Medulla oblongata (tissue), 1 donor: ENCODE measurements around the gene TMEM175.
"Not testable (repeated sequence)": the region's sequence is repeated elsewhere in the genome, so short reads cannot be mapped to it uniquely, and the experiment has no call there.

Source experiments
- DNase-seq: peaks from one replicate; pipeline ENCODE4 v3.0.0-alpha.2; 2015; ENCODE audit errors: extremely low spot score

The TMEM175 gene

DNA sequence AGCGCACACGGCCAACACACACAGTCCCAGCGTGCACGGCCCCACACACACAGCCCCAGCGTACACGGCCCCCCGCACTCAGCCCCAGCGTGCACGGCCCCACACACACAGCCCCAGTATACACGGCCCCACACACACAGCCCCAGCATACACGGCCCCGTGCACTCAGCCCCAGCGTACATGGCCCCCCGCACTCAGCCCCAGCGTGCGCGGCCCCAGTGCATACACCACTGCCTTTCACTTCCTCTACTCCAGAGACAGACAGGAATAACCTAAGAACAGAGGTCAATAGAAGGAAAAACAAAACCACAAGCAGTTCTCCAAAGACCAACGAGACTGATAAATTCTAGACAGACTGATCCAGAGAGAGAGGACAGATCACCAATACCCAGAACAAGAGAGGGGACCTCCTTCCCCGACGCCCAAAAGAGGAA lies 17.2 kb upstream of the TMEM175 start:
- peak; percentile 61 for DNase-seq

DNA sequence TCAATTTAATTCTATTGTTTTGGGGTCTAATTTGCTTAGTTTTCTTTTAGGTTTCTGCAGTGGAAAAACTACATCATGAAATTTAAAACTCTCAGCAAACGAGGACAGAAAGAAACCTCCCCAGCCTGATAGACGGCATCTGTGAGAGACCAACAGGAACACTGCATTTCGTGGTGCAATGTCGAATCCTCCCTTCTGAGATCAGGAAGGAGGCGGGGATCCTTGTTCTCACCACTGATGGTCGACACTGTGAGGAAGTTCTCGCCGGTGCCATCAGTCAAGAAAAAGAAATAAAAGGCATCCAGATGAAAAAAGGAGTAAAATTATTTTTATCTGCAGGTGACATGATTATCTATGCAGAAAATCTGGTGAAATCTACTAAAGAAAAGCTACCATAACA lies 16.7 kb upstream of the TMEM175 start:
- DNase-seq, result peak; percentile 49

DNA sequence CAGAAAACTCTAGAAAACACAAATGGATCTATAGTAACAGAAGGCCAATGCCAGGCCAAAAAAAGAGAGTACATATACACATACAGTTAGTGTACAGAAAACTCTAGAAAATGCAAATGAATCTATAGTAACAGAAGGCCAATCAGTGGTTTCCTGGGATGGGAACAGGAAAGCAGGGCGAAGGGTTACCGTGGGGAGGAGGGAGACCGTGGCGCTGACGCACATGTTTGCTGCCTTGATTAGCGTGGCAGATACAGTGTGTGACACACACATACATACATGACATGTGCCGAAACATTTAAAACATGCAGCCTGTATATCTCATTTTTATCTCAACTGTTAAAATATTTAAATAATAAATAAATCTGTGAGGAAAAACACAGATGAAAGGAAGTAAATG lies 14.8 kb upstream of the TMEM175 start:
- no peak for DNase-seq

DNA sequence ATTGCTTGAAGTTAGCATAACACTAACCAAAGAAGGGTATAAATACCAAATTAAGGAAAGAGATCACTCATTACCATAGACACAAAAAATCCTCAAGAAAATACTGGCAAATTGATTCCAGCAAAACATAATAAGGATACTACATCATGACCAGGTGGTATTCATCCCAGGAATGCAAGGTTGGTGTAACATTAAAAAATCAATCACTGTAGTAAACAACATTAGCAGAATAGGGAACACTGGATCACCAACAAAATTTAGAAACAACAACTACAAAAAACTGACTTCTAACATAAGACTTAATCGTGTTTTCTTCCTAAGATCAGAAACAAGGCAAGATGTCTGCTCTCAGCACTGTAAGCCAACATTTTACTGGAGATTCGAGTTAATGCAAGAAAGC lies 14.3 kb upstream of the TMEM175 start:
- DNase-seq, result no peak

DNA sequence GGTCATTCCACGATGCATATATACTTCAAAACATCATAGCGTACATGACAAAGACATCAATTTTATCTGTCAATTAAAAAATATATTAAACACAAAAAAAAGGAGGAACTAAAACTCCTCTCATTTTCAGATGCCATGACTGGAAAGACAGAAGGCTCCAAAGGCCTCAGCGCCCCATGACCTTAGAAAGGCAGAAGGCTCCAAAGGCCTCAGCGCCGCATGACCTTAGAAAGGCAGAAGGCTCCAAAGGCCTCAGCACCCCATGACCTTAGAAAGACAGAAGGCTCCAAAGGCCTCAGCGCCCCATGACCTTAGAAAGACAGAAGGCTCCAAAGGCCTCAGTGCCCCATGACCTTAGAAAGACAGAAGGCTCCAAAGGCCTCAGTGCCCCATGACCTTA lies 13.7 kb upstream of the TMEM175 start:
- not testable (repeated sequence) for DNase-seq

DNA sequence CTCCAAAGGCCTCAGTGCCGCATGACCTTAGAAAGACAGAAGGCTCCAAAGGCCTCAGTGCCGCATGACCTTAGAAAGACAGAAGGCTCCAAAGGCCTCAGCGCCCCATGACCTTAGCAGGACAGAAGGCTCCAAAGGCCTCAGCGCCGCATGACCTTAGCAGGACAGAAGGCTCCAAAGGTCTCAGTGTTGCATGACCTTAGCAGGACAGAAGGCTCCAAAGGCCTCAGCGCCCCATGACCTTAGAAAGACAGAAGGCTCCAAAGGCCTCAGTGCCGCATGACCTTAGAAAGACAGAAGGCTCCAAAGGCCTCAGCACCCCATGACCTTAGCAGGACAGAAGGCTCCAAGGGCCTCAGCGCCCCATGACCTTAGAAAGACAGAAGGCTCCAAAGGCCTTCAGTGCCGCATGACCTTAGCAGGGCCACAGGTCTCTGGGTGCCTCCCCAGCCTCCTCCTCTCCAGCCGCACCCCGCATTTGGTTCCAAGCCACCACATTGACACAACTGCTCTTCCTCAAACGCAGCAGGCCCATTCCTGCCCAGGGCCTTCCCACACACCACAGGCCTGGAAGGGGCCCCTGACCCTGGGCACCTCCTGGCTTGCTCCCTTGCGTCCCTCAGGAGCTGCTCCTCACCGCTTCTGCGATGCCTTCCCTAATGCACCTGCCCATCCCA lies 13.1 kb upstream of the TMEM175 start:
- DNase-seq, result not testable (repeated sequence)

DNA sequence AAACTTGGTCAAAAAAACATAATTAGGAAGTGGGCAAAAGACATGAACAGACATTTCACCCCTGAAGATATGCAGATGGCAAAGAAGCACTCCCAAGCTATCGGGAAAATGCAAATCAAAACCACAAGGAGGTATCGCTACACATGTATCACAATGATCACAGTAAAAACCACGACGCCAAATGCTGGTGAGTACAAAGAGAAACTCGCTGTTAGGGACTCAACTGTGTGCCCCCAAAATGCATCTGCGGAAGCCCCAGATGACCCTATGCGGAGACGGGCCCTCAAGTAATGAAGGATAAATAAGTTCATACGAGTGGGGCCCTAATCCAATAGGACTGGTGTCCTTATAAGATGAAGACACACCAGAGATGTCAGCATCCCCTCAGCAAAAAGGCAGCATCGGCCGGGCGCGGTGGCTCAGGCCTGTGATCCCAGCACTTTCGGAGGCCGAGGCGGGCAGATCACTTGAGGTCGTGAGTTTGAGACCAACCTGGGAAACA lies 10.4 kb upstream of the TMEM175 start:
- no peak for DNase-seq

DNA sequence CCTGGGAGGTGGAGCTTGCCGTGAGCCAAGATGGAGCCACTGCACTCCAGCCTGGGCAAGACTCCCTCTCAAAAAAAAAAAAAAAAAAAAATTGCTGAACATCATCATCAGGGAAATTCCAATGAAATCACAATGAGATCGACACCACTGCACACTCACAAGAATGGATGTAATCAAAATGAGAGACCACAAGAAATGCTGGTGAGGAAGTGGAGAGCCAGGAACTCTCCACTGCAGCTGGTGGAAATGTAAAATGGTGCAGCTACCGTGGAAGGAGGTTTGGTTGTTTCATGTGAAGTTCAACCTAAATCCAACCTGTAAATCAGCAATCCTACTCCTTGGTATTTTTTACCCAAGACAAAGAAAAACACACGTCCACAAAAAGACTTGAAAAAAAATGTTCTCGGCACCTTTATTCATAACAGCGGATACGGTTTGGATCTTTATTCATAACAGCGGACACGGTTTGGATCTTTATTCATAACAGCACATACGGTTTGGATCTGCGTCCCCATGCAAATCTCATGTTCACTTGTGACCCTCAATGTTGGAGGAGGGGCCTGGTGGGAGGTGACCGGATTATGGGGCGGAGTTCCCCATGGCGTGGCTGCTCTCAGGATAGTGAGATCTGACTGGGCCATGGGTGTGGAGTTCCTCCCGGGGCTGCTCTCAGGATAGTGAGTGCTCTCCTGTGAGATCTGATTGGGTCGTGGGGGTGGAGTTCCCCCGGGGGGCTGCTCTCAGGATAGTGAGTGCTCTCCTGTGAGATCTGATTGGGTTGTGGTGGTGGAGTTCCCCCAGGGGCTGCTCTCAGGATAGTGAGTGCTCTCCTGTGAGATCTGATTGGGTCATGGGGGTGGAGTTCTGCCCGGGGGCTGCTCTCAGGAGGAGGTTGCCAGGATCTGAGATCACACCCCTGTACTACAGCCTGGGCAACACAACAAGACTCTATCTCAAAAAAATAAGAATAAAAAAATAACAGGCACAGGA lies 7.9 kb upstream of the TMEM175 start:
- DNase-seq, result no peak

DNA sequence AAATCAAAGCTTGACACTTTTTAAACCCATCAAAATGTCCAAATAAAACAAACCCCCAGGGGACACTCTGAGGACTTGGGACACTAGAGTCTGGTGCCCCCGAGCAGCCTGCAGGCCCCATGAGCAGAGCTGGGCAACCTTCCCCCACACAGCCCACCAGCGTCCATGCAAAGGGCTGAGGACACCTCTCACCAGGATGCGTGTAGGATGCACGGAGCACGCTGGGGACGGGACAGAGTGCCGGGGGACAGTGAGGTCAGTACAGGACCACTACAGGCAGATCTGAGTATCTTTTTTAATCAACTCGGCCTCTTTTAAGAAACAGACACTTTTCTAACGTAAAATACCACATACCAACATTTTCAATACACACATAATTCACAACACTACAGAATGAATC lies 7.1 kb upstream of the TMEM175 start:
- DNase-seq, result no peak

DNA sequence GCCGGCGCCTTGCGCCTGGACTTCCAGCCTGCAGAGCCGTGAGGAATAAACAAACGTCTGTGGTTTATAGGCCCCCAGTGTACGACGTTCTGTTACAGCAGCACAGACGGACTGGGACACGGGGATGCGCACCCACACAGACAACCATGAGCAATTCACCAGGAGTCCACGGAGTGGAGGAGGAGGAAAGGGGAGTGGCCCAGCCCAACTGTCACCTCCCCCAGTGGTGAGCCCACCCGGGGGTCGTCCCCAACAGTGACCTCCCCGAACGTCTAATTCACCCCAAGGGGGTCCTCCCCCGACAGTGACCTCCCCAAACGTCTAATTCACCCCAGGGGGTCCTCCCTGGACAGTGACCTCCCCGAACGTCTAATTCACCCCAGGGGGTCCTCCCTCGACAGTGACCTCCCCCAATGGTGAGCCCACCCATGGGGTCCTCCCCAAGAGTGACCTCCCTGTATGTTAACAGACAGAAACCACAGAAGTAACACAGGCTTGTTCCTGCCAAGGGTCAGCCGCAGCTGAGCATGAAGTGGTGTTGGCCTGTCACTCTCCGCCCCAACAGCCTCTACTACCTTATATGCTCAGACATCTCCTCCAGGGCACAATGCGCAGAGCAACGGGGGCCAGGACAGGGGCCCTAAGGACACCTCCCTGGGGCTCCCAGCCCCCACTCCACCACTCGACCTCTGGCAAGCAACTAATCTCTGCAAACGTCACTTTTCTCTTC lies 6.3 kb upstream of the TMEM175 start:
- DNase-seq, result no peak

DNA sequence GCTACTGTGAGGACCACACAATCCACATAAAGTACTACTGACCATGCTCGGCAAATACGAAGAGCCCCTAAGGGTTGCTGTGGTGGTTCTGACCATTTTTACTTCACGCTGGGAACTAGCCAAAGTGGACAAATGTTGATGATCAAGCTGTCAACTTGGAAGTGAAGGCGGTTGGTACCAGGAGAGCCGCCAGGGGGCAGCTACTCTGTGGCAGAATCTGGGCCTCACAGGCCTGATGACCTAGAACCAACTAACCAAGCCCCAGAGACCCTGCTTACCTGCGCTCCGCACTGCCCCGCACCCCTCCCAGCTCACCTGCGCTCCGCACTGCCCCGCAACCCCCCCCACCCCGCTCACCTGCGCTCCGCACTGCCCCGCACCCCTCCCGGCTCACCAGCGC lies 5.7 kb upstream of the TMEM175 start:
- no peak for DNase-seq

DNA sequence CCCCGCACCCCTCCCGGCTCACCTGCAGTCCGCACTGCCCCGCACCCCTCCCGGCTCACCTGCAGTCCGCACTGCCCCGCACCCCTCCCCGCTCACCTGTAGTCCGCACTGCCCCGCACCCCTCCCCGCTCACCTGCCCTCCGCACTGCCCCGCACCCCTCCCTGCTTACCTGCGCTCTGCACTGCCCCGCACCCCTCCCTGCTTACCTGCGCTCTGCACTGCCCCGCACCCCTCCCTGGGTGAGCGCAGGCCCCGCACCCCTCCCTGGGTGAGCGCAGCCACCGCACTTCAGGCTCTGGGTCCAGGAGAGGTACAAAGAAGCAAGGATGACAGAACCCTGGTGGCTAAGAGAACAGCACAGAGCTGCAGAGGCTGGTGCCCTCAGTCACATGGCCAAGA lies 4.7 kb upstream of the TMEM175 start:
- not testable (repeated sequence) for DNase-seq

DNA sequence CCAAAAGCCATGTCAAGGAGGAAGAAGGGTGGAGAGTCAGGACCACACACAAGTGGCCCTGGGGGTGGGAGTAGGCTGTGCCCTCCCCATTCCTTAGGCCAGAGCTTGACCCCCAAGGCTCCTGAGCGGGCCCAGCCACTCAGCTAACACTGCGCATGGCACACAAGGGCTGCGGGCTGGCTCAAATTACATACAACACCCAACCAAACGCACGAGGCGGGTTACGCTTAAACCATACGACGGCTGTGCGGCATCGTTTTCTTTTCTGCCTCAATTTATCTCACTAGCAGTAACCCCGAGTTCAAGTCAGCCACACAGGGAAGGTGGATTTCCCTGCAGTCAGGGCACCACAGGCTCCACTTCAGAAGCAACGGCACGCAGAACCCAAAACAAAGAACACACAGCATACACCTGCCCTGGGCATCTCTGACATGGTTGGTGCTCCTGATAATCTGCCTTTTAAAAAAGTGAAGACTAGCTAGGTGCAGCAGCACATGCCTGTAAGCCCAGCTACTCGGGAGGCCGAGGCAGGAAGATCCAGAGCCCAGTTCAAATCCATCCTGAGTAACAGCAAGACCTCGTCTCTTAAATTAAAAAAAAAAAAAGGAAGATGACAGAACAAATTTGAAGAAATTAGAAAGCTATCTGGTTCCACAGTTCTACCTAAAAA lies 3.0 kb upstream of the TMEM175 start:
- no peak for DNase-seq

DNA sequence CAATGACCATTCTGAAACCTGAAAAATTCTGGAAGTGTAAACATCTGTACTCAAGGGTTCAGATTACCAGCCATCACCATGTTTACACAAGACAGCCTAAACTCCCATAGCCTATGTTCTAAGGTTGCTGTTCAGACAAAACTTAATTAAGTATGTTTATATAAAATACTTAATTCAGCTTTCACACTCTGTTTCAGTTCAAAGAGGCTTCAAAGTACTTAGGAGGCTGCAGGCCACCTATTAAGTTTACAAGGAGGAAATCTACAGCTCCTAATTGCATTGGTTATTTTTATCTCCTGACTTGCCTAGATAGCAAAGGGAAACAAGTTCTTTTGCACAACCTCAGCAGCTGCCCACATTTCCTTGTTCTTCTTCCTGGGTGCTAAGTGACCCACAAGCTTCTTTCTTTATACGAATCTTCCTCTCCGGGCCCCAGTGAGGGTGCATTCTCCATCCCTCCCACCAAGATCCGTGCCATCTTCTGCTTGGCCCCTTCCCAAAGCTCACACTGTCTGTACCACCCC lies 2.2 kb upstream of the TMEM175 start:
- DNase-seq, result peak; percentile 52

DNA sequence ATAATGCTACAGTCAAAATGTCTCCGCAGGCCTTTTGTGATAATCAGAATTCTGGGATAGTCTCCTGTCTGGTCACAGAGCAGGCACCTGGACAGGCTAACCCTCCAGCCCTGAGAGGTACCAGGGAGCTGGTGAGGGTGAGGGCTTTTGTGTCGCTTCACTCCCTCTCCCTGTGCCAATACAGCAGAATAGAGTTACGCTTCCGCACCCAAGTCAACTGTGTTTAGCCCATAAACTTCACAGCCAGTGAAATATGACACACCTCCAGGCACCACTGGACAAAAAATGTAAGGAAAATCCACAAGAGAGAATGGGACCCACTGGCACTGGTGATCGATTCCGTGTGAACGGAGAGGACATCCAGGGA lies 1.4 kb upstream of the TMEM175 start:
- DNase-seq, result no peak

DNA sequence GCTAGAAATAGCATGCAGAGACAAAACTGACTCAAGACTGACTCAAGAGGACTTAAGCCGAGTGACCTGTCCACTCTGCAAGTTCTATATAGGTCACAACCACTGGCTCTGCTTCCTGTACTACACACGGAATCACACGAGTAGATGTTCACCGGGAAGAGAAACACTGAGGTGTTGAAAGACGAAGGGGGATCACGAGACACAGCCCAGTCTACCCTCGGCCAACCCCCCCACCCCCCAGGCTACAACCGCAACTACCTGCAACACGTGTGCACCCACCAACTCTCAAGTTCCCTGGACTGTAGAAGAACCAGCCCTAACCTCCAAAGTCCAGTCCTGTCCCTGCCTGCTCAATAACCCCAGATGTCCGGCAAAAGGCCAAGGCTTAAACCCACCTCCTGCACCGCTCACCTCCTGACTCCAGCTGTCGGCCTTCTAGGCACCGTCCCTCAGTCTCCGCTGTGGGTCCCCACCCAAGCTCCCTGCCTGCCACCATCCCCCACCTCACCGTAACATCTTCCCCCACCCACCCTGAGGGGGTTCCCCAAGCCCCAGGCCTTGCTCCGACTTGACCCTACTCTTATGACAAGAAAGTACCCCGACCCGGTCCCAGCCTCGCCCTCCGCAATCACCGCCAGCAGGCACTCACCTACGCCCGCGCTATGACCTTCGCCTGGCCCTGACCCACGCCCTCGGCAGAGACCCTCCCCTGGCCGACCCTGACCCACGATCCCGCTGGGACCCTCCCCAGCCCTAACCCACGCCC lies 883 bp upstream of the TMEM175 start:
- no peak for DNase-seq

DNA sequence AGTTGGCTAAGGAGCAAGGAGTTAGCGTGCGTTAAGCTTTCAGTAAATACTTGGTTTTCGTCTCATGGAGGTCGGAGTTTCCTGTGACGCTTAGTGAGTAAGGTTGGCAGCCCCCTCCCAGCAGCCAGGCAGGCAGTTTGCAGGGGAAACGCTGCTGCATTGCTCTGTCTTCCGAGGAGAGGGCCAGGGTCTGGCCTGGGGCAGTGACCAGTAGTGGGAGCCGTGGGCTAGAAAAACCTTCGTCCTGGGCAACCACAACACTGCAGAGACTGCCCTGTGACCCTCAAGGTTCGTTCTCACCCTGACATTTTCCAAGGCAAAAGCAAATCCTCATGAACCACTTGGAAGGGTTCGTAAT lies 432 bp downstream of the TMEM175 start:
- no peak for DNase-seq

DNA sequence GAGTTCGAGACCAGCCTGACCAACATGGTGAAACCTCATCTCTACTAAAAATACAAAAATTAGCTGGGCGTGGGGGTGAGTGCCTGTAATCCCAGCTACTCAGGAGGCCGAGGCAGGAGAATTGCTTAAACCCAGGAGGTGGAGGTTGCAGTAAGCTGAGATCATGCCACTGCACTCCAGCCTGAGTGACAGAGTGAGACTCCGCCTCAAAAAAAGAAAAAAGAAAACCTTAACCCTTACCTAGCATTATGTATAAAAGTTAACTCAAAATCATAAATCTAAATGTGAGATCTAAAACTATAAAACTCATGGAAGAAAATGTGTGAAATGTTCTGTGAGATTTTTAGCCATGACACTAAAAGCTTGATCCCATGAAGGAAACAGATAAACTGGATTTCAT lies 7.2 kb downstream of the TMEM175 start:
- not testable (repeated sequence) for DNase-seq

DNA sequence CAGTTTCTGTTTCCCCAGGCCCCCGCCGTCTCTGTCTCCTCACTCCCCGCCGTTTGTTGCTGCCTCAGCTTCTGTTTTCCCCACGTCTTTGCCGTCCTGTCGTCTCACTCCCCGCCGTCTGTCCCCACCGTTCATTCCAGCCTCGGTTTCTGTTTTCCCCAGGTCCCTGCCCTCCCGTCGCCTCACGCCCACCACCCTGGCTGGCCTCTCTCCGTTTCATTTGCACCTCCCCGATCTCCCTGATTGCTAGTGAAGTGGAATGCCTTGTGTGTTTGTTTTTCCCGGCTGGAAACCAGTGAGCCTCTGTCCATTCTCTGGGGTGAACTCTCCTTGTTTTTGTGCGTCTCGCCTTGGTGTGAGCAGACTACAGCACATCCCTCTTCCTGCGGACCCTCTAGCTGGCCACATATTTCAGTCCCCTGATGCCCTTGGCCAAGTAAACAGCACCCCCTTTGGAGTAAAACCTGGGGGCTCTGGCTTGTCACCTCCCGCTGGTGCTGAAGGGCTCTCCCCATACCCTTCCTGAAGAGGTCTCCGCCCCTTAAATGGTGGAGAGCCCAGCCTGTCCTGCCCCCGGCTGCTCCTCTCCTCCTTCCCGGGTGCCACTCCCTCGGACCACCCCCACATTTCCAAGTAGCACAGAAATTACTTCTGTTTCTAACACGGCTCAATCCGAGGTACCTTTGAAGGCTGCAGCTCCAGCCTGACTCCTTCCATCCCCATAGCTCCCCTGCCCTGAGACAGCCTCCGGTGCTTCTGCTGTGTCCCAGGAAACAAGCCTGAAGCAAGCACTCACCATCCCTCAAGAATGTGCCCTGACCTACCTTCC lies 13.2 kb downstream of the TMEM175 start:
- no peak for DNase-seq

DNA sequence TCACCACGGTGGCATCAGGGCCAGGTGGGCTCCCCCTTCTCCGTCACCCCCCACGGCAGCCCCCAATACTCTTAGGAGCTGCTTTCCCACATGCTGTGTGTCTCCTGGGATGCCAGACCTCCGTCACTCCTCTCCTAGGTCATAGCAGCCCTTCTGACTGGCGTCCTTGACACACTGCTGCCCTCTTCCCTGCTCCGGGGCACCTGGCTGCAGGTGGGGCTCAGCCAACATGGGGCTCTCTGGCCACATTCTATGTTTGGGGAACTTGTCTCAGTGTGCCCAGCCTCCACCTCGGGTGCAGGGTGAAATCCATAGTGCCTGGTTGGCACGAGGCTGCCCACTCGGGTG lies 13.8 kb downstream of the TMEM175 start:
- no peak for DNase-seq
